GF-D8 (cell line): ENCODE data around the gene HBEGF.

Experiments
- DNase-seq: peaks from one replicate; lab custom pipeline; 2025; lab: John Stamatoyannopoulos, UW

Gene HBEGF

GRCh38 chr5:140346348-140347221 lies at the start of gene HBEGF:
Gene HBEGF, minus strand, starts transcription at chr5:140346603. Its CDS starts 275 bp downstream, at chr5:140346328.
- DNase-seq, result no peak

- no peak for DNase-seq
These were observed 47.3 kb upstream of the HBEGF start for GRCh38 chr5:140393738-140394137.

- no peak for DNase-seq
These were observed 45.3 kb upstream of the HBEGF start for GRCh38 chr5:140391732-140392131.

DNA sequence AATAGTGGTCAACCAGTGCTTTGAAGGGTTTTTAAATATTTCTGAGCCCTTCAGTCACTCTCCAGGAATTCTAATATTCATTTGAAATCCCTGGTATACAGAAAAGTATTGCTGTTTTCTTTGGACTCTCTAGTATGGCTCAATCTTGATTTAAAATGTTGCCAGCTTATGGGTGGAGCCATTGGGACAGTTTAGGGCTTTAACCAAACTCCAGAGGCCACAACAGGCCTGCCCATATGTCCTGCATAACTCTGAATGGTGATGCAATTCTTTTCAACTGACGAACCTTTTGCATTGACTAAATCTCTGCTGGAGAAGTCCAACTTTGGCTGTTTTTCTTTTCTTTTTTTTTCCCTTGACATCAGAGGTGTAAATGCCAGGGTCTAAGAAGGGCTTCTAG lies 44.9 kb upstream of the HBEGF start:
- no peak for DNase-seq

DNA sequence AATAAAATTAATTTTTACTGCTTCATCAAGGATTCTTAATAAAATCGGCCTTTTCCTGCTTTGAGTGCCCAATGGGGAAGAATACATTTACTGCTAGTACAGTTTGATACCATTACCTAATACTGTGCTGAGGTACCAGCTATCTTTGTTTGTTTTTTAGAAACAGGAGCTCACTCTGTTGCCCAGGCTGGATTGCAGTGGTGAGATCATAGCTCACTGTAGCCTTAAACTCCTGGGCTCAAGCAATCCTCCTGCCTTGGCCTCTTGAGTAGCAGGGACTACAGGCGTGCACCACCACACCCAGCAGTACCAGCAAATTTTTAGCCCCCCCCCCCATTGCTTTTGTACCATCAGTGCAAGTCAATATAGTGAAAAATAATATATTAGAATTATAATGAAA lies 41.6 kb upstream of the HBEGF start:
- DNase-seq, result no peak

GRCh38 chr5:140383300-140383699 lies 36.9 kb upstream of the HBEGF start:
- no peak for DNase-seq

GRCh38 chr5:140382866-140383265 lies 36.5 kb upstream of the HBEGF start:
- DNase-seq, result no peak

GRCh38 chr5:140381972-140382371 lies 35.6 kb upstream of the HBEGF start:
- no peak for DNase-seq

- DNase-seq, result no peak
These were observed 34.9 kb upstream of the HBEGF start for GRCh38 chr5:140381351-140381750.

GRCh38 chr5:140372971-140373487 lies 26.6 kb upstream of the HBEGF start:
- no peak for DNase-seq

GRCh38 chr5:140371356-140372151 lies 25.2 kb upstream of the HBEGF start:
- no peak for DNase-seq

- no peak for DNase-seq
These were observed 21.0 kb upstream of the HBEGF start for GRCh38 chr5:140367256-140368013.

- no peak for DNase-seq
These were observed 20.3 kb upstream of the HBEGF start for GRCh38 chr5:140366589-140367255.

- DNase-seq, result no peak
These were observed 19.5 kb upstream of the HBEGF start for GRCh38 chr5:140365941-140366340.

DNA sequence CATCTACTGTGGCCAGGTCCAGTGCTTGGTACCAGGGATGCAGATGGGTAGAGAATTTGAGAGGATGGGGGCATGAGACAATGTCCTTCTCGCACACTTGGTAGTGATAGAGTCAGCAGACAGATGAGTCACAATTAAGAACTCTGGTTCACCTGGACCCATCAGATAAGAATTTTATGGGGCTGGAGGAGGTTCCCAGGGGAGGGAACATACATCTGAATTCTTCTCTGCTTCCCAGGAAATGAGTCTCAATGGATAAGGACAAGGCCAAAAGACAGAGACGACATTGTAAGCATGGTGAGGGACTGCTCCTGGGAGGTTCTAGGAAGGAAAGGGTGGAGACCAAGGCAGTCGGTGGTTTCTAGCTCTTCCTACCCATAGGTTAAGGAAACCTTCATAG lies 18.9 kb upstream of the HBEGF start:
- no peak for DNase-seq

DNA sequence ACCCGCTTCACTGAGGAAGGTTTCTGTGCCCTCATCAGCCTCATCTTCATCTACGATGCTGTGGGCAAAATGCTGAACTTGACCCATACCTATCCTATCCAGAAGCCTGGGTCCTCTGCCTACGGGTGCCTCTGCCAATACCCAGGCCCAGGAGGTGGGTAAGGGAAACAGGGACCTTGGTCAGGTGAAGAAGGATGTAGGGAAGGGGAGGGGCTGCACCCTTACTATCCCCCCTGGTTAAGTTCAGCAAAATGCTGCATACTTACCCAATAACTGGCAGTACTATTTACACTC lies 18.0 kb upstream of the HBEGF start:
- DNase-seq, result no peak

DNA sequence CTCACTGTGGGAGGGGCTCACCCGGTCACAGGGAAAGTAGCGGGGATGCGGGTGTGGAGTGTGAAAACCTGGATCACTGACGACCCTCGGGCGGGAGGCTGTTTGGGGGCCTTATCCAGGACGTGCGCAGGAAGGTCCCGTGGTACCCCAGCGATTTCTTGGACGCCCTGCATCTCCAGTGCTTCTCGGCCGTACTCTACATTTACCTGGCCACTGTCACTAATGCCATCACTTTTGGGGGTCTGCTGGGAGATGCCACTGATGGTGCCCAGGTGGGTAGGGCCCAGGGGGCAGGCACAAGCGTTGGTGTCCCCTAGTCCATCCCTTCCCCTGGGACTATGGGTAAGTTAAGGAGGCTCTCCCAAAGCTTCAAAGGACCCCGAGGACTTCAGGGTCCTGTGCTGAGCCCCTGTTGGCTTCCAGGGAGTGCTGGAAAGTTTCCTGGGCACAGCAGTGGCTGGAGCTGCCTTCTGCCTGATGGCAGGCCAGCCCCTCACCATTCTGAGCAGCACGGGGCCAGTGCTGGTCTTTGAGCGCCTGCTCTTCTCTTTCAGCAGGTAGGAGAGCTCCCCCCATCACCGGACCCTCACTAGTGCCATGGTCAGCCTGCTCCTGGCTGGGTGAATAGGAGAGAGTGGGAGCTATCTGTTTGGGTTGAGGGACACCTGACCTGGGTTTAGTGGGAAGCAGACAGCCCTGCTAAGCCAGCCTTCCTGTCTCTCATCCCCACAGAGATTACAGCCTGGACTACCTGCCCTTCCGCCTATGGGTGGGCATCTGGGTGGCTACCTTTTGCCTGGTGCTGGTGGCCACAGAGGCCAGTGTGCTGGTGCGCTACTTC lies 17.4 kb upstream of the HBEGF start:
- no peak for DNase-seq

DNA sequence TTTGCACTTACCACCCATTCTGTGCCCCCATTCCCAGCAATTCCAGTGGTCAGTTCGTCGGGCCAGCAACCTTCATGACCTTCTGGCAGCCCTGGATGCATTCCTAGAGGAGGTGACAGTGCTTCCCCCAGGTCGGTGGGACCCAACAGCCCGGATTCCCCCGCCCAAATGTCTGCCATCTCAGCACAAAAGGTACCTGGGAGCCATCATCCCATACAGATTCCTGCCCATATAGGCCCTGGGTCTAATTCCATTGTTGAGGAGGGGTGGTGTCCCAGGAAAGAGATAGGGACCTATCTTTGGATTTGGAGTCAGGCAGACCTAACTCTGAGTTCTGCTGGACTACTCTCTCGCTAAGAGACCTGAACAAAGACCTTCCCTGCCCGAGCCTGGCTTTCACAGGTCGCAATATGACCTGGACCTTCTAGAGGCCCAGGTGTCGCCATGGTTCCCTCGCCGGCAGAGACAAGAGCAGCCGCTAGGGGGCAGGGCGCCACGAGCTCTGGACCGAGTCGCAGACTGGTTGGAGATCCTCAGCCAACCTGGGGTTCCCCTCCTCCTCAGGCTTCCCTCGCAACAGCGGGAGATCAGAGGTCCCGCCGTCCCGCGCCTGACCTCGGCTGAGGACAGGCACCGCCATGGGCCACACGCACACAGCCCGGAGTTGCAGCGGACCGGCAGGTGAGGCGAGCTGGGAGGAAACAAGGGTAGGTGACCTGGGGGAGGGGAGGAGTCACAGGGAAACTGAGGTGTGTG lies 16.6 kb upstream of the HBEGF start:
- DNase-seq, result no peak

DNA sequence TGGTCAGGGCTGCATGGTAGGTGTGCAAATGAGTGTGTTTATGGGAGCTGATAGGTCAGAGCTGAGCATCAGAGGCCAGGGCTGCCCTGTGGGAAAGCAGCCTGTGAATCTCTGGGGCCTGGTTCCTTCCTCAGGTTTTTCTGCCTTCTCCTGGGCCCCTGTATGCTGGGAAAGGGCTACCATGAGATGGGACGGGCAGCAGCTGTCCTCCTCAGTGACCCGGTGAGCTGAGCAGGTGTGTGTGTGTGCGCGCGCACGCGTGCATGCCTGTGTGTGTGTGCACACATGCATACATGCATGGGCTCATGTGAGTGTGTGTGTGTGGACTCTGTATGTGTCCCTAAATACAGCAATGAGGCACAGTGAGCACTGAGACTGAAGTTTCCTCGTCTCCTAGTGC lies 15.9 kb upstream of the HBEGF start:
- DNase-seq, result no peak

GRCh38 chr5:140361901-140362300 lies 15.5 kb upstream of the HBEGF start:
- no peak for DNase-seq
